GM12865 (cell line): ENCODE data around the gene KRTAP3-3.
"Not testable (repeated sequence)": the region's sequence is repeated elsewhere in the genome, so short reads cannot be mapped to it uniquely, and the experiment has no call there.

Experiments
- DNase-seq: peaks from one replicate; pipeline ENCODE4 v3.0.0; 2010; ENCODE audit warnings: low read depth
- H3K4me3 ChIP-seq: 2 replicates; pipeline ENCODE4 v1.5.1; 2011; ENCODE audit warnings: mild to moderate bottlenecking, low read depth, low read length, control low read depth
- TF ChIP-seq, protein P1 (sequence below): IDR thresholded peaks from 2 replicates; pipeline ENCODE4 v1.5.1; 2011; ENCODE audit warnings: low read length, control low read depth, low read depth, inconsistent platforms; ENCODE audit not compliant: insufficient read depth; ENCODE audit errors: missing control alignments

KRTAP3-3 gene

GRCh38 chr17:41004397-41004796, 10.4 kb upstream of the KRTAP3-3 start:
- DNase-seq, result no peak
- H3K4me3 ChIP-seq, result no peak overlapping the region
- TF ChIP-seq, protein P1, sequence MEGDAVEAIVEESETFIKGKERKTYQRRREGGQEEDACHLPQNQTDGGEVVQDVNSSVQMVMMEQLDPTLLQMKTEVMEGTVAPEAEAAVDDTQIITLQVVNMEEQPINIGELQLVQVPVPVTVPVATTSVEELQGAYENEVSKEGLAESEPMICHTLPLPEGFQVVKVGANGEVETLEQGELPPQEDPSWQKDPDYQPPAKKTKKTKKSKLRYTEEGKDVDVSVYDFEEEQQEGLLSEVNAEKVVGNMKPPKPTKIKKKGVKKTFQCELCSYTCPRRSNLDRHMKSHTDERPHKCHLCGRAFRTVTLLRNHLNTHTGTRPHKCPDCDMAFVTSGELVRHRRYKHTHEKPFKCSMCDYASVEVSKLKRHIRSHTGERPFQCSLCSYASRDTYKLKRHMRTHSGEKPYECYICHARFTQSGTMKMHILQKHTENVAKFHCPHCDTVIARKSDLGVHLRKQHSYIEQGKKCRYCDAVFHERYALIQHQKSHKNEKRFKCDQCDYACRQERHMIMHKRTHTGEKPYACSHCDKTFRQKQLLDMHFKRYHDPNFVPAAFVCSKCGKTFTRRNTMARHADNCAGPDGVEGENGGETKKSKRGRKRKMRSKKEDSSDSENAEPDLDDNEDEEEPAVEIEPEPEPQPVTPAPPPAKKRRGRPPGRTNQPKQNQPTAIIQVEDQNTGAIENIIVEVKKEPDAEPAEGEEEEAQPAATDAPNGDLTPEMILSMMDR, result no peak

GRCh38 chr17:41003926-41004325, 10.0 kb upstream of the KRTAP3-3 start:
- DNase-seq, result no peak
- TF ChIP-seq, protein P1, result no peak

GRCh38 chr17:41002814-41003213, 8.8 kb upstream of the KRTAP3-3 start:
- TF ChIP-seq, protein P1, result no peak
- DNase-seq, result no peak
- H3K4me3 ChIP-seq, result no peak overlapping the region

More at GRCh38 chr17:41003926-41004325, 10.0 kb upstream of the KRTAP3-3 start:
- no peak overlapping the region for H3K4me3 ChIP-seq

- TF ChIP-seq, protein P1, result no peak
Measured at GRCh38 chr17:41001795-41002194, 7.8 kb upstream of the KRTAP3-3 start.

GRCh38 chr17:40999563-40999962, 5.6 kb upstream of the KRTAP3-3 start, which contains the start of gene KRTAP3-2:
TSS of gene KRTAP3-2 (minus strand) at chr17:40999906. CDS start at chr17:40999853, 53 bp downstream.
- not testable (repeated sequence) for DNase-seq

More at GRCh38 chr17:41001795-41002194, 7.8 kb upstream of the KRTAP3-3 start:
- no peak overlapping the region for H3K4me3 ChIP-seq
- no peak for DNase-seq

DNA sequence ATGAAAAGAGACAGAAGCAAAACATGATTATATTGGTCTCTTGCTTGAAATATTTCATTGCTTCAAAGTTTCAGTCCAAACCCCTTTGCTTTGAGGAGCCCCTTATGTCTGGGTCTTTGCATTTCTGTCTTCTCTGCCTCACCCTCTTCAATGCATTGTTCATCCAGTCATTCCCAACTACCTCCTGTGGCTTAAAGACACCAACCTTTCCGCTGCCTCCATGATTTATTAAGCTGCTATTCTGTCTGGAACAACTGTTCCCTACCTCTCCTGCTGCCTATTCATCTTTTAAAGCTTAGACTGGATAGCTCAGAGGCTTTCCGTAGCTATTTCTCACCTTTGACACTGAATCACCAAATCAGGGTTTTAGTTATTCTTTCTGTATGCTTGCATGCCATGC, 3.4 kb upstream of the KRTAP3-3 start:
- no peak for DNase-seq
- TF ChIP-seq, protein P1, result no peak
- H3K4me3 ChIP-seq, result no peak overlapping the region

More at GRCh38 chr17:40999563-40999962, 5.6 kb upstream of the KRTAP3-3 start, which contains the start of gene KRTAP3-2:
- H3K4me3 ChIP-seq, result not testable (repeated sequence)

DNA sequence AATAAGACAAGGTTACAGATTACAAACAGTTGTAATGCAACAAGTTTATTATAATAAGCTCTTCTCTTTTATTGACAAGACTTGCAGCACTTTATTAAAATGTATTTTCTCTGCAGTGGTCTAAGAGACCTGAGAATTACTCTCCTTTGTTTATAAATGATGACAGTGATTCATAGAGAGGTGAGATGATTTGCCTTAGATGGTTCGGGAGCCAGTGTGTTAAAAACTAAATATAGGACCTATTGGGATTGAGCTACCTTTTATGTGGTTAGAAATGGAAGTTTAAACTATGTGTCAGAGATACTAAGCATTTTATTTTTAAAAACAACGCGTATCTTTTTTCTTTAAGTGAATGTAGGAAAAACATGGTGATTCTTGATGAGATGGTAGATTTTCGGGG, 2.9 kb upstream of the KRTAP3-3 start:
- TF ChIP-seq, protein P1, result no peak
- DNase-seq, result no peak
- H3K4me3 ChIP-seq, result no peak overlapping the region
